Liver (tissue), 3 donors: ENCODE data around the gene TAF1B.

Source experiments
- RAD21 ChIP-seq, 2 donors: IDR thresholded peaks; 2 replicates each; pipeline ENCODE4 v1.6.1; 2016; ENCODE audit warnings: antibody characterized with exemption in 2 of 2, mild to moderate bottlenecking in 2 of 2
- SP1 ChIP-seq: IDR thresholded peaks from 2 replicates; pipeline ENCODE4 v1.6.1; 2018; ENCODE audit warnings: antibody characterized with exemption, mild to moderate bottlenecking
- TAF1 ChIP-seq: conservative IDR thresholded peaks from 2 replicates; pipeline ENCODE4 v1.6.1; 2016; ENCODE audit warnings: antibody characterized with exemption, mild to moderate bottlenecking
- YY1 ChIP-seq: IDR thresholded peaks from 2 replicates; pipeline ENCODE4 v1.6.1; 2016; ENCODE audit warnings: antibody characterized with exemption, mild to moderate bottlenecking
- TF ChIP-seq, protein P1 (sequence below): fragments of 150-350 bp; IDR thresholded peaks from 2 replicates; pipeline ENCODE4 v1.5.1; 2017; ENCODE audit warnings: improper control_type of control experiment, low read depth, low read length; ENCODE audit not compliant: missing input control
- TF ChIP-seq, protein P2 (sequence below): IDR thresholded peaks from 2 replicates; pipeline ENCODE4 v1.6.1; 2016; ENCODE audit warnings: antibody characterized with exemption, mild to moderate bottlenecking
- TF ChIP-seq, protein P3 (sequence below): IDR thresholded peaks from 2 replicates; pipeline ENCODE4 v1.6.1; 2016; ENCODE audit warnings: antibody characterized with exemption
- donor health status: healthy.
- donor health status: healthy.

DNA sequence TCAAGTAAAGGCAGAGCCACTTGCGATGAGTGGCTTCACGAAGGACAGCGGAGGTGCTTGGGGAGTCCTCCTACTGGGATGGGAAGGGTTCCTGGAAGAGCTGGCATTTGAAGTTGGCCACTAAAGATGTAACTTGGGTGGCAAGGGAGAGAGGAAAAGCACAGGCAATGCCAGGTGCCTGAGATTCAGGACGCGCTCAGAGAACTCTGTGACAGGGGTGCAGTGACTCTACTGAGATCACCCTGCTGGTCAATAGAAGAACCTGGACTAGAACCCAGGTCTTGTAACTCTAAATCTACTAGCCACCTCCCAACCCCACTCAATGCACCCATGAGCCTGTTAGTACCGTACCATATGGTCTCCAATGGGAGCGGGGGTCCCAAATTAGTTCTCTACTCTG, 102.8 kb downstream of the TAF1B start:
- TF ChIP-seq SP1 (no peak), TAF1 (no peak), YY1 (no peak), RAD21 (IDR thresholded peaks at IDR 0.05) (no peak)
- TF ChIP-seq, protein P1, sequence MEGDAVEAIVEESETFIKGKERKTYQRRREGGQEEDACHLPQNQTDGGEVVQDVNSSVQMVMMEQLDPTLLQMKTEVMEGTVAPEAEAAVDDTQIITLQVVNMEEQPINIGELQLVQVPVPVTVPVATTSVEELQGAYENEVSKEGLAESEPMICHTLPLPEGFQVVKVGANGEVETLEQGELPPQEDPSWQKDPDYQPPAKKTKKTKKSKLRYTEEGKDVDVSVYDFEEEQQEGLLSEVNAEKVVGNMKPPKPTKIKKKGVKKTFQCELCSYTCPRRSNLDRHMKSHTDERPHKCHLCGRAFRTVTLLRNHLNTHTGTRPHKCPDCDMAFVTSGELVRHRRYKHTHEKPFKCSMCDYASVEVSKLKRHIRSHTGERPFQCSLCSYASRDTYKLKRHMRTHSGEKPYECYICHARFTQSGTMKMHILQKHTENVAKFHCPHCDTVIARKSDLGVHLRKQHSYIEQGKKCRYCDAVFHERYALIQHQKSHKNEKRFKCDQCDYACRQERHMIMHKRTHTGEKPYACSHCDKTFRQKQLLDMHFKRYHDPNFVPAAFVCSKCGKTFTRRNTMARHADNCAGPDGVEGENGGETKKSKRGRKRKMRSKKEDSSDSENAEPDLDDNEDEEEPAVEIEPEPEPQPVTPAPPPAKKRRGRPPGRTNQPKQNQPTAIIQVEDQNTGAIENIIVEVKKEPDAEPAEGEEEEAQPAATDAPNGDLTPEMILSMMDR, result no peak
- TF ChIP-seq, protein P2, sequence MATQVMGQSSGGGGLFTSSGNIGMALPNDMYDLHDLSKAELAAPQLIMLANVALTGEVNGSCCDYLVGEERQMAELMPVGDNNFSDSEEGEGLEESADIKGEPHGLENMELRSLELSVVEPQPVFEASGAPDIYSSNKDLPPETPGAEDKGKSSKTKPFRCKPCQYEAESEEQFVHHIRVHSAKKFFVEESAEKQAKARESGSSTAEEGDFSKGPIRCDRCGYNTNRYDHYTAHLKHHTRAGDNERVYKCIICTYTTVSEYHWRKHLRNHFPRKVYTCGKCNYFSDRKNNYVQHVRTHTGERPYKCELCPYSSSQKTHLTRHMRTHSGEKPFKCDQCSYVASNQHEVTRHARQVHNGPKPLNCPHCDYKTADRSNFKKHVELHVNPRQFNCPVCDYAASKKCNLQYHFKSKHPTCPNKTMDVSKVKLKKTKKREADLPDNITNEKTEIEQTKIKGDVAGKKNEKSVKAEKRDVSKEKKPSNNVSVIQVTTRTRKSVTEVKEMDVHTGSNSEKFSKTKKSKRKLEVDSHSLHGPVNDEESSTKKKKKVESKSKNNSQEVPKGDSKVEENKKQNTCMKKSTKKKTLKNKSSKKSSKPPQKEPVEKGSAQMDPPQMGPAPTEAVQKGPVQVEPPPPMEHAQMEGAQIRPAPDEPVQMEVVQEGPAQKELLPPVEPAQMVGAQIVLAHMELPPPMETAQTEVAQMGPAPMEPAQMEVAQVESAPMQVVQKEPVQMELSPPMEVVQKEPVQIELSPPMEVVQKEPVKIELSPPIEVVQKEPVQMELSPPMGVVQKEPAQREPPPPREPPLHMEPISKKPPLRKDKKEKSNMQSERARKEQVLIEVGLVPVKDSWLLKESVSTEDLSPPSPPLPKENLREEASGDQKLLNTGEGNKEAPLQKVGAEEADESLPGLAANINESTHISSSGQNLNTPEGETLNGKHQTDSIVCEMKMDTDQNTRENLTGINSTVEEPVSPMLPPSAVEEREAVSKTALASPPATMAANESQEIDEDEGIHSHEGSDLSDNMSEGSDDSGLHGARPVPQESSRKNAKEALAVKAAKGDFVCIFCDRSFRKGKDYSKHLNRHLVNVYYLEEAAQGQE, result no peak
- TF ChIP-seq, protein P3, sequence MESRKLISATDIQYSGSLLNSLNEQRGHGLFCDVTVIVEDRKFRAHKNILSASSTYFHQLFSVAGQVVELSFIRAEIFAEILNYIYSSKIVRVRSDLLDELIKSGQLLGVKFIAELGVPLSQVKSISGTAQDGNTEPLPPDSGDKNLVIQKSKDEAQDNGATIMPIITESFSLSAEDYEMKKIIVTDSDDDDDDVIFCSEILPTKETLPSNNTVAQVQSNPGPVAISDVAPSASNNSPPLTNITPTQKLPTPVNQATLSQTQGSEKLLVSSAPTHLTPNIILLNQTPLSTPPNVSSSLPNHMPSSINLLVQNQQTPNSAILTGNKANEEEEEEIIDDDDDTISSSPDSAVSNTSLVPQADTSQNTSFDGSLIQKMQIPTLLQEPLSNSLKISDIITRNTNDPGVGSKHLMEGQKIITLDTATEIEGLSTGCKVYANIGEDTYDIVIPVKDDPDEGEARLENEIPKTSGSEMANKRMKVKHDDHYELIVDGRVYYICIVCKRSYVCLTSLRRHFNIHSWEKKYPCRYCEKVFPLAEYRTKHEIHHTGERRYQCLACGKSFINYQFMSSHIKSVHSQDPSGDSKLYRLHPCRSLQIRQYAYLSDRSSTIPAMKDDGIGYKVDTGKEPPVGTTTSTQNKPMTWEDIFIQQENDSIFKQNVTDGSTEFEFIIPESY, result no peak
